ENCODE measurements around the gene MRPS5.

Gene MRPS5

GRCh38 chr2:95047629-95048510 is 73.7 kb downstream of the MRPS5 start:
- peaks cover 60% of the 10 kb centered on the region for H3K36me3 ChIP-seq (ENCODE audit: insufficient read depth, low read length)
- DNase-seq (no peak), ATAC-seq (ENCODE audit: insufficient read depth, low read depth) (no peak)
- H3K4me2 ChIP-seq (ENCODE audit: insufficient read depth, low read length): no peak overlapping the region
- no peak overlapping the region for H3K9ac ChIP-seq (ENCODE audit: low read depth, low read length)
- H3K27me3 ChIP-seq (ENCODE audit: insufficient read depth, low read length, poor library complexity): no peaks in the 10 kb centered on the region
- no peaks in the 10 kb centered on the region for H3K4me1 ChIP-seq (ENCODE audit: insufficient read depth, low read length)
- H3K9me3 ChIP-seq (ENCODE audit: insufficient read depth, low read length, severe bottlenecking): no peaks in the 10 kb centered on the region
- peaks cover under 1% of the 10 kb centered on the region; the same call in 1 of the 2 replicates for H3K79me2 ChIP-seq (ENCODE audit: insufficient read depth, low read length)
- no peak overlapping the region for H2AFZ ChIP-seq (ENCODE audit: low read depth, low read length)
- TF ChIP-seq CTCF (IDR thresholded peaks at IDR 0.05; ENCODE audit: borderline replicate concordance, extremely low read depth, low read length, poor library complexity, severe bottlenecking): no peak
- no peak for TF ChIP-seq EZH2 (IDR thresholded peaks at IDR 0.05; ENCODE audit: borderline replicate concordance, low read depth, low read length, severe bottlenecking)
- H3K27ac ChIP-seq (ENCODE audit: low read length): no peak overlapping the region
- H4K20me1 ChIP-seq (ENCODE audit: insufficient read depth, low read length): no peaks in the 10 kb centered on the region
- H3K4me3 ChIP-seq (ENCODE audit: low read depth in 1 of 2, low read length in 2 of 2): no peak overlapping the region

GRCh38 chr2:95046371-95047112 is 75.1 kb downstream of the MRPS5 start:
- H3K4me1 ChIP-seq (ENCODE audit: insufficient read depth, low read length): no peaks in the 10 kb centered on the region
- no peaks in the 10 kb centered on the region for H3K27me3 ChIP-seq (ENCODE audit: insufficient read depth, low read length, poor library complexity)
- H3K9me3 ChIP-seq (ENCODE audit: insufficient read depth, low read length, severe bottlenecking): no peaks in the 10 kb centered on the region
- ATAC-seq (ENCODE audit: insufficient read depth, low read depth) (no peak), DNase-seq (no peak)
- no peak overlapping the region for H2AFZ ChIP-seq (ENCODE audit: low read depth, low read length)
- H3K36me3 ChIP-seq (ENCODE audit: insufficient read depth, low read length): peaks cover 56% of the 10 kb centered on the region
- no peak overlapping the region for H3K27ac ChIP-seq (ENCODE audit: low read length)
- H3K4me3 ChIP-seq (ENCODE audit: low read depth in 1 of 2, low read length in 2 of 2): no peak overlapping the region
- no peak overlapping the region for H3K9ac ChIP-seq (ENCODE audit: low read depth, low read length)
- no peak overlapping the region for H3K4me2 ChIP-seq (ENCODE audit: insufficient read depth, low read length)
- peaks cover 5% of the 10 kb centered on the region; the same call in 1 of the 2 replicates for H3K79me2 ChIP-seq (ENCODE audit: insufficient read depth, low read length)
- TF ChIP-seq EZH2 (IDR thresholded peaks at IDR 0.05; ENCODE audit: borderline replicate concordance, low read depth, low read length, severe bottlenecking): no peak
- no peaks in the 10 kb centered on the region for H4K20me1 ChIP-seq (ENCODE audit: insufficient read depth, low read length)

- H4K20me1 ChIP-seq (ENCODE audit: insufficient read depth, low read length): peaks cover 3% of the 10 kb centered on the region; the same call in 1 of the 2 replicates
- peaks cover 47% of the 10 kb centered on the region for H3K36me3 ChIP-seq (ENCODE audit: insufficient read depth, low read length)
- H2AFZ ChIP-seq (ENCODE audit: low read depth, low read length): no peak overlapping the region
- ATAC-seq (ENCODE audit: insufficient read depth, low read depth) (no peak), DNase-seq (no peak)
- no peaks in the 10 kb centered on the region for H3K9me3 ChIP-seq (ENCODE audit: insufficient read depth, low read length, severe bottlenecking)
- TF ChIP-seq EZH2 (IDR thresholded peaks at IDR 0.05; ENCODE audit: borderline replicate concordance, low read depth, low read length, severe bottlenecking): no peak
- TF ChIP-seq CTCF (IDR thresholded peaks at IDR 0.05; ENCODE audit: borderline replicate concordance, extremely low read depth, low read length, poor library complexity, severe bottlenecking): no peak
- peaks cover 9% of the 10 kb centered on the region; the same call in 1 of the 2 replicates for H3K79me2 ChIP-seq (ENCODE audit: insufficient read depth, low read length)
- H3K27ac ChIP-seq (ENCODE audit: low read length): no peak overlapping the region
- no peaks in the 10 kb centered on the region for H3K4me1 ChIP-seq (ENCODE audit: insufficient read depth, low read length)
- H3K9ac ChIP-seq (ENCODE audit: low read depth, low read length): no peak overlapping the region
- no peak overlapping the region for H3K4me2 ChIP-seq (ENCODE audit: insufficient read depth, low read length)
- H3K27me3 ChIP-seq (ENCODE audit: insufficient read depth, low read length, poor library complexity): no peaks in the 10 kb centered on the region
- no peak overlapping the region for H3K4me3 ChIP-seq (ENCODE audit: low read depth in 1 of 2, low read length in 2 of 2)
Observed at GRCh38 chr2:95044601-95045000, 77.0 kb downstream of the MRPS5 start.
